Activated B cell treated with CpG ODN at 0.5 μM for 24 hours (primary cell): ENCODE measurements around the gene SEC14L6. TPM values are rescaled to one million over a fixed set of nuclear protein-coding genes. Genes with fewer than 3 reads are reported as not detected.

Experiments
- ATAC-seq: fragments of 200-7000 bp; cut with Tn5 transposase; one replicate; pipeline ENCODE4 v1.10.0; 2021; ENCODE audit warnings: low read depth, mild to moderate bottlenecking, moderate library complexity
- CTCF ChIA-PET: fragments of 350-600 bp; sonication (Branson Sonifier 250); formaldehyde crosslinking; loops from one replicate; lab custom pipeline; 2021; ENCODE audit warnings: antibody characterized with exemption; lab: Charles Lee
- POLR2A ChIA-PET: fragments of 350-600 bp; sonication (Branson Sonifier 250); formaldehyde crosslinking; loops from one replicate; lab custom pipeline; 2021; ENCODE audit warnings: antibody characterized with exemption; lab: Charles Lee
- DNase-seq: peaks from one replicate; pipeline ENCODE4 v3.0.0; 2022
- H3K27ac Mint-ChIP-seq: one replicate; pipeline ENCODE4 v1.8.0; 2020; ENCODE audit warnings: mixed read lengths
- H3K27me3 Mint-ChIP-seq: one replicate; pipeline ENCODE4 v1.8.0; 2021; ENCODE audit warnings: mixed read lengths
- H3K36me3 Mint-ChIP-seq: one replicate; pipeline ENCODE4 v1.8.0; 2021; ENCODE audit warnings: low read depth, mixed read lengths
- H3K4me1 Mint-ChIP-seq: one replicate; pipeline ENCODE4 v1.8.0; 2021; ENCODE audit warnings: mixed read lengths
- H3K4me3 Mint-ChIP-seq: one replicate; pipeline ENCODE4 v1.8.0; 2020; ENCODE audit warnings: mild to moderate bottlenecking, mixed read lengths
- H3K9me3 Mint-ChIP-seq: one replicate; pipeline ENCODE4 v1.8.0; 2020; ENCODE audit warnings: mixed read lengths
- intact Hi-C: fragments of 100-400 bp; cut with micrococcal nuclease; formaldehyde crosslinking; loops from one replicate; pipeline ENCODE4 v1.15.1; 2024
- total RNA-seq: library from RNA; stranded (reverse); gene quantifications from 2 replicates; pipeline ENCODE4 v1.2.3, GENCODE V29; 2022
- TF ChIP-seq, protein P1 (sequence below): fragments of 200-600 bp; IDR thresholded peaks from one replicate; pipeline ENCODE4 v1.8.0; 2022; ENCODE audit warnings: antibody characterized with exemption, mild to moderate bottlenecking

The SEC14L6 gene
- total RNA-seq, 1 donor from 2014 or later = not detected

DNA sequence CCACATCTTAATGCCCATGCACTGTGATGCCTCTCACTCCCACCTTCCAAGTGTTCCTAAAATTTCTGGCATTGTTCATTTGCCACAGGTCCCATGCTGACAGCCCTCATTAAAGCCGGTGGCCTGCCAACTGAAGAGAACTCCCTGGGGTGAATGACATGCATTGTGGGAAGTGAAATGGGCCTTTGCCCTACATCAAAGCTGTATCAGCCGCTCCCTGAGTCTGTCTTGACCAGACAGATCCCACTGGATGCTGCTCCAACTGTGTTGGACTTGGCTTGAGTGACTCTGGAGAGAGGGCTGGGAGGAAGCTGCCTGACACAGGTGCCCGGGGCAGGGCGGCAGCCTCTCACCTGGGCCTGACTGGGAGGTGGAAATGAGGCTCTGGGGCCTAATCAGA lies 32.3 kb downstream of the SEC14L6 start:
- H3K36me3 Mint-ChIP-seq = no peaks in the 10 kb centered on the region
- ATAC-seq = no peak
- intact Hi-C loops = no loop called here
- H3K4me3 Mint-ChIP-seq = no peak overlapping the region
- ChIA-PET POLR2A (no interaction called here), CTCF (no interaction called here)
- no peak overlapping the region for H3K27ac Mint-ChIP-seq
- TF ChIP-seq, protein P1, sequence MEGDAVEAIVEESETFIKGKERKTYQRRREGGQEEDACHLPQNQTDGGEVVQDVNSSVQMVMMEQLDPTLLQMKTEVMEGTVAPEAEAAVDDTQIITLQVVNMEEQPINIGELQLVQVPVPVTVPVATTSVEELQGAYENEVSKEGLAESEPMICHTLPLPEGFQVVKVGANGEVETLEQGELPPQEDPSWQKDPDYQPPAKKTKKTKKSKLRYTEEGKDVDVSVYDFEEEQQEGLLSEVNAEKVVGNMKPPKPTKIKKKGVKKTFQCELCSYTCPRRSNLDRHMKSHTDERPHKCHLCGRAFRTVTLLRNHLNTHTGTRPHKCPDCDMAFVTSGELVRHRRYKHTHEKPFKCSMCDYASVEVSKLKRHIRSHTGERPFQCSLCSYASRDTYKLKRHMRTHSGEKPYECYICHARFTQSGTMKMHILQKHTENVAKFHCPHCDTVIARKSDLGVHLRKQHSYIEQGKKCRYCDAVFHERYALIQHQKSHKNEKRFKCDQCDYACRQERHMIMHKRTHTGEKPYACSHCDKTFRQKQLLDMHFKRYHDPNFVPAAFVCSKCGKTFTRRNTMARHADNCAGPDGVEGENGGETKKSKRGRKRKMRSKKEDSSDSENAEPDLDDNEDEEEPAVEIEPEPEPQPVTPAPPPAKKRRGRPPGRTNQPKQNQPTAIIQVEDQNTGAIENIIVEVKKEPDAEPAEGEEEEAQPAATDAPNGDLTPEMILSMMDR = no peak
- peaks cover 3% of the 10 kb centered on the region for H3K9me3 Mint-ChIP-seq
- peaks cover 3% of the 10 kb centered on the region for H3K27me3 Mint-ChIP-seq
- DNase-seq = no peak
- no peaks in the 10 kb centered on the region for H3K4me1 Mint-ChIP-seq

GRCh38 chr22:30513462-30513861 lies 33.1 kb downstream of the SEC14L6 start:
- ChIA-PET CTCF (no interaction called here), POLR2A (no interaction called here)
- ATAC-seq (no peak), DNase-seq (no peak)
- no peak overlapping the region for H3K27ac Mint-ChIP-seq
- peaks cover 3% of the 10 kb centered on the region for H3K9me3 Mint-ChIP-seq
- no peaks in the 10 kb centered on the region for H3K4me1 Mint-ChIP-seq
- peaks cover 3% of the 10 kb centered on the region for H3K27me3 Mint-ChIP-seq
- no peak overlapping the region for H3K4me3 Mint-ChIP-seq
- intact Hi-C loops = no loop called here
- H3K36me3 Mint-ChIP-seq = no peaks in the 10 kb centered on the region
- TF ChIP-seq, protein P1 = no peak

DNA sequence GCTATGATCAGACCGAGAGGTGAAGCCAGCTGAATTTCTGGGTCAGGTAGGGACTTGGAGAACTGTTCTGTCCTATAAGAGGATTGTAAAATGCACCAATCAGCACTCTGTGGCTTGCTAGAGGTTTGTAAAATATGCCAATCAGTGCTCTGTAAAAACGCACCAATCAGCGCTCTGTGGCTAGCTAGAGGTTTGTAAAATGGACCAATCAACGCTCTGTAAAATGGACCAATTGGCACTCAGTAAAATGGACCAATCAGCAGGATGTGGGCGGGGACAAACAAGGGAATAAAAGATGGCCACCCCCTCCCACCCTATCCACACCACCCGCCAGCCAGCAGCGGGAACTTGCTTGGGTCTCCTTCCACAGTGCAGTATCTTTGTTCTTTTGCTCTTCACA lies 34.6 kb downstream of the SEC14L6 start:
- H3K4me1 Mint-ChIP-seq = no peaks in the 10 kb centered on the region
- TF ChIP-seq, protein P1 = no peak
- no peak overlapping the region for H3K27ac Mint-ChIP-seq
- peaks cover 3% of the 10 kb centered on the region for H3K27me3 Mint-ChIP-seq
- POLR2A ChIA-PET = no interaction called here
- H3K36me3 Mint-ChIP-seq = no peaks in the 10 kb centered on the region
- no peak for ATAC-seq
- H3K9me3 Mint-ChIP-seq = peaks cover 3% of the 10 kb centered on the region
- intact Hi-C loops = no loop called here
- H3K4me3 Mint-ChIP-seq = no peak overlapping the region
- CTCF ChIA-PET = no interaction called here
- no peak for DNase-seq

- ATAC-seq (no peak), DNase-seq (no peak)
- H3K9me3 Mint-ChIP-seq = peaks cover 3% of the 10 kb centered on the region
- POLR2A ChIA-PET = no interaction called here
- no peak overlapping the region for H3K4me3 Mint-ChIP-seq
- TF ChIP-seq, protein P1 = no peak
- intact Hi-C loops = no loop called here
- H3K27ac Mint-ChIP-seq = no peak overlapping the region
- CTCF ChIA-PET = interaction anchor here (0.7 kb wide), 1 partner anchor 52 kb away, joined by 3 read pairs; no protein-coding TSS in a partner anchor
- H3K36me3 Mint-ChIP-seq = no peaks in the 10 kb centered on the region
- H3K4me1 Mint-ChIP-seq = no peaks in the 10 kb centered on the region
- H3K27me3 Mint-ChIP-seq = peaks cover 8% of the 10 kb centered on the region
Observed at GRCh38 chr22:30511109-30511508, 35.4 kb downstream of the SEC14L6 start.

GRCh38 chr22:30508216-30508615 lies 38.3 kb downstream of the SEC14L6 start:
- POLR2A ChIA-PET = no interaction called here
- no peak for DNase-seq
- CTCF ChIA-PET = no interaction called here
- Mint-ChIP-seq H3K9me3 (peaks cover under 1% of the 10 kb centered on the region), H3K4me3 (no peak overlapping the region), H3K36me3 (no peaks in the 10 kb centered on the region), H3K4me1 (no peaks in the 10 kb centered on the region), H3K27ac (no peak overlapping the region), H3K27me3 (peaks cover 21% of the 10 kb centered on the region)
- ATAC-seq = no peak
- TF ChIP-seq, protein P1 = no peak
- intact Hi-C loops = no loop called here
